ENCODE measurements around the gene IPMK. TPM values are rescaled to one million over a fixed set of nuclear protein-coding genes. Genes with fewer than 3 reads are reported as not detected.

IPMK gene
- total RNA-seq, result 5.0 TPM
- 1.7 TPM for polyA plus RNA-seq (ENCODE audit: insufficient read depth, low read depth, low replicate concordance)
- long read RNA-seq, donor 1, full-length matches to known transcripts, result 2 of 151 reads
- long read RNA-seq, donor 1, partial matches to known transcripts, result 149 of 151 reads
- long read RNA-seq, donor 1, other reads (novel, unspliced or antisense), result 0 of 151 reads
- long read RNA-seq, donor 2, full-length matches to known transcripts, result 1 of 1 reads
- long read RNA-seq, donor 2, partial matches to known transcripts, result 0 of 1 reads
- long read RNA-seq, donor 2, other reads (novel, unspliced or antisense), result 0 of 1 reads
- long read RNA-seq, donor 3, full-length matches to known transcripts, result 6 of 6 reads
- long read RNA-seq, donor 3, partial matches to known transcripts, result 0 of 6 reads
- long read RNA-seq, donor 3, other reads (novel, unspliced or antisense), result 0 of 6 reads
- long read RNA-seq, donor 4, full-length matches to known transcripts, result 2 of 2 reads
- long read RNA-seq, donor 4, partial matches to known transcripts, result 0 of 2 reads
- long read RNA-seq, donor 4, other reads (novel, unspliced or antisense), result 0 of 2 reads
- long read RNA-seq, donor 5, full-length matches to known transcripts, result 2 of 2 reads
- long read RNA-seq, donor 5, partial matches to known transcripts, result 0 of 2 reads
- long read RNA-seq, donor 5, other reads (novel, unspliced or antisense), result 0 of 2 reads
- long read RNA-seq, donor 6, result 0 reads
- long read RNA-seq, donor 7, full-length matches to known transcripts, result 2 of 3 reads
- long read RNA-seq, donor 7, partial matches to known transcripts, result 1 of 3 reads
- long read RNA-seq, donor 7, other reads (novel, unspliced or antisense), result 0 of 3 reads
- long read RNA-seq, donor 8, full-length matches to known transcripts, result 1 of 1 reads
- long read RNA-seq, donor 8, partial matches to known transcripts, result 0 of 1 reads
- long read RNA-seq, donor 8, other reads (novel, unspliced or antisense), result 0 of 1 reads
- long read RNA-seq, donor 9, full-length matches to known transcripts, result 1 of 1 reads
- long read RNA-seq, donor 9, partial matches to known transcripts, result 0 of 1 reads
- long read RNA-seq, donor 9, other reads (novel, unspliced or antisense), result 0 of 1 reads
- long read RNA-seq, donor 10, full-length matches to known transcripts, result 2 of 2 reads
- long read RNA-seq, donor 10, partial matches to known transcripts, result 0 of 2 reads
- long read RNA-seq, donor 10, other reads (novel, unspliced or antisense), result 0 of 2 reads

DNA sequence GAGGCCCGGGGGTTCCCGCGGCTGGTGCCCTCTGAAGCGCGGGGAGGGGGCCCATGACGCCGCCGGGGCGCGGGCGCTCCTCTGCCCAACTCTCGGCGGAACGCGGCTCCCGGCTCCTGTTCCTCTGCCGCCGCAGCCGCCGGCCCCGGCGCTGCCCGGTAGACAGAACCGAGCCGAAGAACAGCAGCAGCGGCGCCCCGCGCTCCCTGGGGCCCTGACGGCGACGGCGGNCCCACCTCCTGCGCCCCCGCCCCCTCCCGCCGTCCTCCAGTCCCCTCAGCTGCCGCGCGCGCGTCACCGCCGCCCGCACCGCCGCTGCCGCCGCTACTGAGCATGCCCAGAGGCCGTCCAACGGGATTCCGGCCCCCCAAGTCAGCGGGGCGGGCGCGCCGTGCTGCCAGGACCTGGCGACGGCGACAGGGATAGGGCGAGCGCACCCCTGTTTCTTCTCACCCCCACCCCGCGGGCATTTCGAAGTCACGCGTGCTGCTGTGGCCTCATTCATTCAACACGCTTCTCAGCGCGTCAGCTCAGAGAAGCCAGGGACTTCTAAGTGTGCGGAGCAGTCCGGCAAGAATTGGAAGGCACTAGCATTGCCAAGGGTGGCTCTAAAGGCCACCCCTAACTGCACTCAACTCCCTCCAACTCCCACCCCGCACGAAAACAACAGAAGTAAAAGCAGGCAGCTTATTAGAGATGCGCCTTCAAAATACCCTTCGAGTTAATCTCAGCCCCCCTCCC, at the start of gene IPMK:
Gene IPMK (minus strand): TSS at position 182 of the 741 bp plus-strand sequence. CDS start 283 bp downstream, outside the sequence.
- peak within 1 kb of the TSS; percentile 75 to 88 (median 83) for H3K4me3 ChIP-seq (ENCODE audit: low read length in 3 of 3)
- TF ChIP-seq, protein P1, sequence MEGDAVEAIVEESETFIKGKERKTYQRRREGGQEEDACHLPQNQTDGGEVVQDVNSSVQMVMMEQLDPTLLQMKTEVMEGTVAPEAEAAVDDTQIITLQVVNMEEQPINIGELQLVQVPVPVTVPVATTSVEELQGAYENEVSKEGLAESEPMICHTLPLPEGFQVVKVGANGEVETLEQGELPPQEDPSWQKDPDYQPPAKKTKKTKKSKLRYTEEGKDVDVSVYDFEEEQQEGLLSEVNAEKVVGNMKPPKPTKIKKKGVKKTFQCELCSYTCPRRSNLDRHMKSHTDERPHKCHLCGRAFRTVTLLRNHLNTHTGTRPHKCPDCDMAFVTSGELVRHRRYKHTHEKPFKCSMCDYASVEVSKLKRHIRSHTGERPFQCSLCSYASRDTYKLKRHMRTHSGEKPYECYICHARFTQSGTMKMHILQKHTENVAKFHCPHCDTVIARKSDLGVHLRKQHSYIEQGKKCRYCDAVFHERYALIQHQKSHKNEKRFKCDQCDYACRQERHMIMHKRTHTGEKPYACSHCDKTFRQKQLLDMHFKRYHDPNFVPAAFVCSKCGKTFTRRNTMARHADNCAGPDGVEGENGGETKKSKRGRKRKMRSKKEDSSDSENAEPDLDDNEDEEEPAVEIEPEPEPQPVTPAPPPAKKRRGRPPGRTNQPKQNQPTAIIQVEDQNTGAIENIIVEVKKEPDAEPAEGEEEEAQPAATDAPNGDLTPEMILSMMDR (IDR thresholded peaks at IDR 0.05; ENCODE audit: borderline replicate concordance, extremely low read depth, insufficient read depth), result no peak
- H3K36me3 ChIP-seq (ENCODE audit: control insufficient read depth in 2 of 3, insufficient read depth in 3 of 3, low read length in 3 of 3), result no peaks in the 10 kb centered on the region
- no peak for FAIRE-seq
- DNase-seq, result peak; percentile 90 to 98 (median 93)
- H3K27me3 ChIP-seq (ENCODE audit: control insufficient read depth, insufficient read depth, low read length), result no peaks in the 10 kb centered on the region
- no peaks in the 10 kb centered on the region for H3K9me3 ChIP-seq (ENCODE audit: control insufficient read depth in 2 of 3, insufficient read depth in 1 of 3, low read length in 3 of 3)
- intact Hi-C loops (cut with DNase I), result no loop called here
- peak within 1 kb of the TSS; percentile 70 to 83 (median 71) for H3K9ac ChIP-seq (ENCODE audit: low read length in 3 of 3)
- H3K4me1 ChIP-seq (ENCODE audit: control insufficient read depth in 2 of 3, insufficient read depth in 2 of 3, low read depth in 1 of 3, low read length in 3 of 3), result peaks cover 0 to 2% (median 0%) of the 10 kb centered on the region in 3 donors
- peak within 1 kb of the TSS; percentile 90 to 95 for H3K27ac ChIP-seq (ENCODE audit: low read depth in 2 of 2, low read length in 2 of 2)

DNA sequence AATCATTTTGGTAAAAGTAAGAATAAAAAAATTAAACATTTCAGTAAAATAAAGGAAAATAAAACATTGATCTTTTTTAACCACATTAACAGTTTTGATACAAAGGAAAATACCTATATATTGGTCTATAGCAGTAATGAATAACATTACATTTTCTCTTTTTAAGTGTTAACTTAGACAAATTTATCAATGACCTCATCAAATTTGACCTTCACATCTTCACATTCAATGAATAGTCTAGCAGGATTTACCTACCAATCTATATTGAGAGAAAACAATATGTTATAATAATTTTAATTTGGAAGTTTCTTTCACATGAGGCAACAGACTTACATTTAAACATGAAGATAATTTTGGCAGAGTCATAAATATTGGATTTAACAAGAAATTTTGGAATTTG, 49.2 kb upstream of the IPMK start:
- no peak overlapping the region for H3K27ac ChIP-seq (ENCODE audit: low read depth in 2 of 2, low read length in 2 of 2)
- TF ChIP-seq, protein P1 (IDR thresholded peaks at IDR 0.05; ENCODE audit: borderline replicate concordance, extremely low read depth, insufficient read depth), result no peak
- no peak overlapping the region for H3K4me3 ChIP-seq (ENCODE audit: low read length in 3 of 3)
- no peaks in the 10 kb centered on the region for H3K27me3 ChIP-seq (ENCODE audit: control insufficient read depth, insufficient read depth, low read length)
- DNase-seq (no peak), FAIRE-seq (no peak)
- no peaks in the 10 kb centered on the region for H3K9me3 ChIP-seq (ENCODE audit: control insufficient read depth in 2 of 3, insufficient read depth in 1 of 3, low read length in 3 of 3)
- H3K4me1 ChIP-seq (ENCODE audit: control insufficient read depth in 2 of 3, insufficient read depth in 2 of 3, low read depth in 1 of 3, low read length in 3 of 3), result no peaks in the 10 kb centered on the region
- intact Hi-C loops (cut with DNase I), result no loop called here
- H3K36me3 ChIP-seq (ENCODE audit: control insufficient read depth in 2 of 3, insufficient read depth in 3 of 3, low read length in 3 of 3), result no peaks in the 10 kb centered on the region
- H3K9ac ChIP-seq (ENCODE audit: low read length in 3 of 3), result no peak overlapping the region

GRCh38 chr10:58311026-58311425, 43.3 kb upstream of the IPMK start:
- Histone ChIP-seq H3K36me3 (ENCODE audit: control insufficient read depth in 2 of 3, insufficient read depth in 3 of 3, low read length in 3 of 3) (no peaks in the 10 kb centered on the region), H3K4me1 (ENCODE audit: control insufficient read depth in 2 of 3, insufficient read depth in 2 of 3, low read depth in 1 of 3, low read length in 3 of 3) (no peaks in the 10 kb centered on the region), H3K27ac (ENCODE audit: low read depth in 2 of 2, low read length in 2 of 2) (no peak overlapping the region), H3K4me3 (ENCODE audit: low read length in 3 of 3) (no peak overlapping the region), H3K9me3 (ENCODE audit: control insufficient read depth in 2 of 3, insufficient read depth in 1 of 3, low read length in 3 of 3) (no peaks in the 10 kb centered on the region), H3K27me3 (ENCODE audit: control insufficient read depth, insufficient read depth, low read length) (no peaks in the 10 kb centered on the region), H3K9ac (ENCODE audit: low read length in 3 of 3) (no peak overlapping the region)
- FAIRE-seq (no peak), DNase-seq (no peak)
- TF ChIP-seq, protein P1 (IDR thresholded peaks at IDR 0.05; ENCODE audit: borderline replicate concordance, extremely low read depth, insufficient read depth), result no peak
- intact Hi-C loops (cut with DNase I), result no loop called here
